Measurements from ENCODE around the gene SERPINB4.

- TF ChIP-seq POLR2A (IDR thresholded peaks at IDR 0.05) (no peak), POLR2AphosphoS5 (IDR thresholded peaks at IDR 0.05) (no peak)
- TF ChIP-seq, protein P1, sequence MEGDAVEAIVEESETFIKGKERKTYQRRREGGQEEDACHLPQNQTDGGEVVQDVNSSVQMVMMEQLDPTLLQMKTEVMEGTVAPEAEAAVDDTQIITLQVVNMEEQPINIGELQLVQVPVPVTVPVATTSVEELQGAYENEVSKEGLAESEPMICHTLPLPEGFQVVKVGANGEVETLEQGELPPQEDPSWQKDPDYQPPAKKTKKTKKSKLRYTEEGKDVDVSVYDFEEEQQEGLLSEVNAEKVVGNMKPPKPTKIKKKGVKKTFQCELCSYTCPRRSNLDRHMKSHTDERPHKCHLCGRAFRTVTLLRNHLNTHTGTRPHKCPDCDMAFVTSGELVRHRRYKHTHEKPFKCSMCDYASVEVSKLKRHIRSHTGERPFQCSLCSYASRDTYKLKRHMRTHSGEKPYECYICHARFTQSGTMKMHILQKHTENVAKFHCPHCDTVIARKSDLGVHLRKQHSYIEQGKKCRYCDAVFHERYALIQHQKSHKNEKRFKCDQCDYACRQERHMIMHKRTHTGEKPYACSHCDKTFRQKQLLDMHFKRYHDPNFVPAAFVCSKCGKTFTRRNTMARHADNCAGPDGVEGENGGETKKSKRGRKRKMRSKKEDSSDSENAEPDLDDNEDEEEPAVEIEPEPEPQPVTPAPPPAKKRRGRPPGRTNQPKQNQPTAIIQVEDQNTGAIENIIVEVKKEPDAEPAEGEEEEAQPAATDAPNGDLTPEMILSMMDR (IDR thresholded peaks at IDR 0.05) = no peak
Measured at GRCh38 chr18:63617915-63618234, 26.2 kb downstream of the SERPINB4 start.
